22Rv1 (cell line): ENCODE measurements around the gene ZNF865.

Experiments
- CTCF ChIP-seq: fragments of 450-650 bp; IDR thresholded peaks from 2 replicates; pipeline ENCODE4 v1.5.1; 2017; ENCODE audit warnings: mild to moderate bottlenecking
- ZFX ChIP-seq: fragments of 450-650 bp; IDR thresholded peaks from 2 replicates; pipeline ENCODE4 v1.6.1; 2017; ENCODE audit warnings: antibody characterized with exemption, borderline replicate concordance

GRCh38 chr19:55603581-55604292 lies 1.7 kb upstream of the ZNF865 start:
- TF ChIP-seq CTCF (no peak), ZFX (no peak)
